Keratinocyte (primary cell): ENCODE data around the gene DDX28. TPM values are rescaled to one million over a fixed set of nuclear protein-coding genes. Genes with fewer than 3 reads are reported as not detected.

Source experiments
- DNase-seq: peaks from one replicate; pipeline ENCODE4 v3.0.0-alpha.2; 2011; ENCODE audit warnings: low read depth, missing footprints, low spot score
- FAIRE-seq: peaks from 2 replicates; lab custom pipeline; 2011; peaks lifted over from hg19 to GRCh38; lab: Jason Lieb, UNC
- H2AFZ ChIP-seq: 2 replicates; pipeline ENCODE4 v1.6.0; 2012; ENCODE audit warnings: low read length, control low read depth, inconsistent platforms; ENCODE audit not compliant: control insufficient read depth
- H3K27ac ChIP-seq: 2 replicates; pipeline ENCODE4 v1.5.1; 2011; ENCODE audit warnings: low read length; ENCODE audit not compliant: control insufficient read depth, insufficient read depth
- H3K27me3 ChIP-seq: 3 replicates; pipeline ENCODE4 v1.6.0; 2011; ENCODE audit warnings: low read length; ENCODE audit not compliant: control insufficient read depth, insufficient read depth; ENCODE audit errors: extremely low read depth
- H3K36me3 ChIP-seq, 2 experiments: 2 replicates in 1 of 2; 3 replicates in 1 of 2; pipeline ENCODE4 v1.5.1; 2011; ENCODE audit warnings: low read length in 2 of 2, mild to moderate bottlenecking in 1 of 2; ENCODE audit not compliant: control insufficient read depth in 2 of 2, insufficient read depth in 2 of 2; ENCODE audit errors: extremely low read depth in 1 of 2
- H3K4me1 ChIP-seq: 3 replicates; pipeline ENCODE4 v1.5.1; 2011; ENCODE audit warnings: low read length; ENCODE audit not compliant: control insufficient read depth, insufficient read depth; ENCODE audit errors: extremely low read depth
- H3K4me2 ChIP-seq: 3 replicates; pipeline ENCODE4 v1.6.0; 2011; ENCODE audit warnings: low read depth, low read length; ENCODE audit not compliant: control insufficient read depth, insufficient read depth; ENCODE audit errors: extremely low read depth
- H3K4me3 ChIP-seq, 3 experiments: fragments of 200-600 bp in 1 of 3; sonication (generic) in 1 of 3; 2 replicates in 2 of 3; 3 replicates in 1 of 3; pipeline ENCODE4 v1.5.1; 2011 to 2016; ENCODE audit warnings: low read length in 3 of 3, mild to moderate bottlenecking in 3 of 3, control low read depth in 2 of 3, inconsistent platforms in 1 of 3, low read depth in 1 of 3, mixed read lengths in 1 of 3, mixed run types in 1 of 3, moderate library complexity in 1 of 3; ENCODE audit not compliant: control insufficient read depth in 2 of 3, insufficient read depth in 2 of 3; ENCODE audit errors: extremely low read depth in 1 of 3
- H3K79me2 ChIP-seq: 2 replicates; pipeline ENCODE4 v1.6.0; 2012; ENCODE audit warnings: low read length; ENCODE audit not compliant: control insufficient read depth, insufficient read depth
- H3K9ac ChIP-seq: 3 replicates; pipeline ENCODE4 v1.6.0; 2011; ENCODE audit warnings: low read length; ENCODE audit not compliant: control insufficient read depth, insufficient read depth; ENCODE audit errors: extremely low read depth
- H3K9me1 ChIP-seq: 3 replicates; pipeline ENCODE4 v1.6.0; 2011; ENCODE audit warnings: low read length; ENCODE audit not compliant: control insufficient read depth, insufficient read depth; ENCODE audit errors: extremely low read depth
- H3K9me3 ChIP-seq: 2 replicates; pipeline ENCODE4 v1.5.1; 2012; ENCODE audit warnings: low read depth, low read length; ENCODE audit not compliant: control insufficient read depth
- H4K20me1 ChIP-seq: 3 replicates; pipeline ENCODE4 v1.6.0; 2011; ENCODE audit warnings: low read length; ENCODE audit not compliant: control insufficient read depth, insufficient read depth; ENCODE audit errors: extremely low read depth
- CTCF ChIP-seq, 3 experiments: IDR thresholded peaks in 1 of 3; conservative IDR thresholded peaks in 1 of 3; optimal IDR thresholded peaks in 1 of 3; 2 replicates in 2 of 3; 3 replicates in 1 of 3; pipeline versions ENCODE3 to v1.5.1; 2011; ENCODE audit warnings: low read length in 3 of 3, mild to moderate bottlenecking in 3 of 3, moderate library complexity in 2 of 3, control low read depth in 1 of 3, inconsistent platforms in 1 of 3; ENCODE audit not compliant: insufficient read depth in 2 of 3; ENCODE audit errors: extremely low read depth in 1 of 3
- EZH2 ChIP-seq: IDR thresholded peaks from one replicate; pipeline ENCODE4 v1.6.1; 2012; ENCODE audit warnings: inconsistent platforms, mild to moderate bottlenecking, low read length, moderate library complexity
- dilution Hi-C: fragments of 300-500 bp; cut with MboI; formaldehyde crosslinking; loops from one replicate; pipeline ENCODE4 v1.7.0; 2020; ENCODE audit warnings: low sequenced_read_pairs; ENCODE audit not compliant: extremely low pct_ligation_motif_present
- polyA plus RNA-seq, 5 experiments: library from polyadenylated mRNA; depleted of rRNA in 3 of 5; stranded (reverse) in 3 of 5; stranded (forward) in 1 of 5; unstranded in 1 of 5; fragments of >200 nt; gene quantifications; 1 replicate in 1 of 5; 2 replicates in 3 of 5; 3 replicates in 1 of 5; pipeline versions ENCODE4 v1.2.1 to v1.2.3, GENCODE V29; 2011 to 2012; ENCODE audit warnings: missing spikeins in 2 of 5, low read depth in 1 of 5, low replicate concordance in 1 of 5

Gene DDX28
- polyA plus RNA-seq, 1 donor (not counting 4 experiments of a cell fraction or from before 2014, with no cell fraction given), result 12.8 TPM

DNA sequence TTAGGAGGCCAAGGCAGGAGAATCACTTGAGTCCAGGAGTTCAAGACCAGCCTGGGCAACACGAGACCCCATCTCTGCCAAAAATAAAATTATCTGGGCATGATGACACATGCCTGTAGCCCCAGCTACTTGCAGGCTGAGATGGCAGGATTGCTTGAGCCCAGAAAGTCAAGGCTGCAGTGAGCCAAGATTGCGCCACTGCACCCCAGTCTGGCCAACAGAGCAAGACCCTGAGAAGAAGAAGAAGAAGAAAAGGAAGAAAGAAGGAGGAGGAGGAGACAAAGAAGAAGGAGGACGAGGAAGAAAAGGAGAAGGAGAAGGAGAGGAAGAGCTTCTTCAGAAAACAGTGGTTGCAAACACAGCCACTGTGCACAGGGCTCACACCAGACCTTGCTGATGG is 34.4 kb downstream of the DDX28 start:
- no peak overlapping the region for H3K4me3 ChIP-seq
- peaks cover 19% of the 10 kb centered on the region for H3K4me1 ChIP-seq
- no peaks in the 10 kb centered on the region for H3K9me1 ChIP-seq
- H3K27me3 ChIP-seq, result no peaks in the 10 kb centered on the region
- no peaks in the 10 kb centered on the region for H3K9me3 ChIP-seq
- H3K9ac ChIP-seq, result no peak overlapping the region
- no peak for DNase-seq
- no peaks in the 10 kb centered on the region for H3K79me2 ChIP-seq
- no peak for FAIRE-seq
- H4K20me1 ChIP-seq, result no peaks in the 10 kb centered on the region
- no peak for TF ChIP-seq EZH2
- TF ChIP-seq CTCF (optimal IDR thresholded peaks at IDR 0.05 in 1 of 3, IDR thresholded peaks at IDR 0.05 in 1 of 3, conservative IDR thresholded peaks at IDR 0.05 in 1 of 3; ENCODE audit: extremely low read depth in 1 of 3, insufficient read depth in 2 of 3, low read length in 3 of 3), result no peak
- no peak overlapping the region for H2AFZ ChIP-seq
- dilution Hi-C loops, result no loop called here
- H3K27ac ChIP-seq, result no peak overlapping the region
- H3K36me3 ChIP-seq, result no peaks in the 10 kb centered on the region
- H3K4me2 ChIP-seq, result no peak overlapping the region

DNA sequence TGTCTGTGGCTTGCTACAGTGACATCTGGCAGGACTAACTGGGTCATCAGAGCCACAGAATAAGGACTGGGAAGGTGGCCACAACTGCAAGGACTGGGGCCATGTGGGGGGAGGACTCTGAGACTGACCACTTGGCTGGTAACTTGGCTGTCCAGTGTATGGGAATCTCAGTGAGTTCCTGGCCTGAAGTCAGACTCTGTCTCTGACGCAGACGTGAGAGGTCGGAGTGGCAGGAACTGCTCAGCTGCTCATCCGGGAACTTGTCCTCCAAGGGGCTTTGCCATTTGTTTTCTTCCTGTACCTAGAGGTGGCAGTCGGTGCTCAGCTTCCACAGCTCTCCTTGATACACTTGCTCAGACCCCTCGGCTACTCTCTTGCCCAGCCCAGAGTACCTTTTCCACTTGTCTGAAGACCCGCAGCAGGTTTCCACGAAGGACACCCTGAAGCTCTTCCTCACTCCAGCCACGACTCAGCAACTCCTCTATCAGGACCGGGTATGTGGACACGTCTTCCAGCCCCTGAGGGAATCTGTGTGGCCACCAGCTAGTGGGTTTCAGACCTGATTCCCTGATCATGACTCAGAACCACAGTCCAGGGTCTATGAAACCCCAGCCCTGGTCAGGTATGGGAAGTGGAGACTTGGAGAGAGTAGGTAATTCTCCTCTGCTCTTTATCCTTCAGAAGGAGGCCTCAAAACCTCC is 35.4 kb downstream of the DDX28 start:
- FAIRE-seq (no peak), DNase-seq (no peak)
- Histone ChIP-seq H3K27me3 (no peaks in the 10 kb centered on the region), H4K20me1 (no peaks in the 10 kb centered on the region), H3K36me3 (no peaks in the 10 kb centered on the region), H3K9me1 (no peaks in the 10 kb centered on the region), H3K27ac (no peak overlapping the region), H3K9me3 (no peaks in the 10 kb centered on the region), H3K4me2 (no peak overlapping the region), H3K9ac (no peak overlapping the region), H2AFZ (no peak overlapping the region), H3K4me1 (peaks cover 24% of the 10 kb centered on the region), H3K79me2 (no peaks in the 10 kb centered on the region), H3K4me3 (no peak overlapping the region)
- dilution Hi-C loops, result no loop called here
- TF ChIP-seq CTCF (optimal IDR thresholded peaks at IDR 0.05 in 1 of 3, IDR thresholded peaks at IDR 0.05 in 1 of 3, conservative IDR thresholded peaks at IDR 0.05 in 1 of 3; ENCODE audit: extremely low read depth in 1 of 3, insufficient read depth in 2 of 3, low read length in 3 of 3), result no peak
- no peak for TF ChIP-seq EZH2
